NT2/D1 (cell line): ENCODE data around the gene ZEB1.

Source experiments
- DNase-seq: peaks from one replicate; pipeline ENCODE4 v3.0.0-alpha.2; 2011; ENCODE audit warnings: low read depth, low spot score
- H3K27me3 ChIP-seq: 2 replicates; pipeline ENCODE4 v1.6.0; 2011; ENCODE audit warnings: mild to moderate bottlenecking; ENCODE audit not compliant: insufficient read length, insufficient read depth
- H3K36me3 ChIP-seq: 2 replicates; pipeline ENCODE4 v1.6.1; 2011; ENCODE audit warnings: mild to moderate bottlenecking, low read length, mixed read lengths; ENCODE audit not compliant: insufficient read depth, insufficient read length
- H3K4me1 ChIP-seq: 2 replicates; pipeline ENCODE4 v1.5.1; 2011; ENCODE audit not compliant: insufficient read depth, insufficient read length
- H3K4me3 ChIP-seq: 2 replicates; pipeline ENCODE4 v1.5.1; 2011; ENCODE audit warnings: low read depth; ENCODE audit not compliant: insufficient read length
- H3K9ac ChIP-seq: 2 replicates; pipeline ENCODE4 v1.6.0; 2011; ENCODE audit warnings: low read depth; ENCODE audit not compliant: insufficient read length
- H3K9me3 ChIP-seq: 2 replicates; pipeline ENCODE4 v1.5.1; 2011; ENCODE audit warnings: mild to moderate bottlenecking, low read length; ENCODE audit not compliant: insufficient read depth
- SUZ12 ChIP-seq: IDR thresholded peaks from 2 replicates; pipeline ENCODE4 v1.6.1; 2011; ENCODE audit not compliant: insufficient read length, insufficient read depth; ENCODE audit errors: extremely low read depth
- YY1 ChIP-seq: IDR thresholded peaks from 2 replicates; pipeline ENCODE4 v1.6.1; 2011; ENCODE audit not compliant: insufficient read length, insufficient read depth
- ZNF274 ChIP-seq: IDR thresholded peaks from 2 replicates; pipeline ENCODE4 v1.6.1; 2011; ENCODE audit warnings: mild to moderate bottlenecking, low read depth, low read length

The ZEB1 gene

DNA sequence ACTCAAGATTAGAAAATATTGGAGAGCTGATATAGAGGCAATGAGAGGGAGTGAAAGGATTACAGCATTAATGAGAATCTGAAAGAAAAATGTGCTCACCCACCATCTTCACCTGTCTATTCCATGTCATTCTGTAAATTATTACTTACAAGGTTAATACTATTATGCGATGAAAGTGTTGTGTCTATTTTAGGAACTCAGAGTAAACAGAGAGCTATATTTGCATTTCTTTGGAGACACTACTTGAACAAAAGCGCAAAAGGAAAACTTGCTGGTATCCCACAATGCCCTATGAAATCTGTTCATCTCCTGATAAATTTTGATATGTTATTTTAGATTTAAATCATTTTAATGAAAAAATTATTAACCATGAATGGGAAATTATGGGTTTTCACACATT is 196.1 kb downstream of the ZEB1 start:
- Histone ChIP-seq H3K9me3 (no peaks in the 10 kb centered on the region), H3K4me1 (no peaks in the 10 kb centered on the region), H3K27me3 (no peaks in the 10 kb centered on the region), H3K36me3 (peaks cover 6% of the 10 kb centered on the region), H3K4me3 (no peak overlapping the region), H3K9ac (no peak overlapping the region)
- TF ChIP-seq ZNF274 = no peak
- TF ChIP-seq SUZ12 = no peak
- no peak for TF ChIP-seq YY1
- no peak for DNase-seq

DNA sequence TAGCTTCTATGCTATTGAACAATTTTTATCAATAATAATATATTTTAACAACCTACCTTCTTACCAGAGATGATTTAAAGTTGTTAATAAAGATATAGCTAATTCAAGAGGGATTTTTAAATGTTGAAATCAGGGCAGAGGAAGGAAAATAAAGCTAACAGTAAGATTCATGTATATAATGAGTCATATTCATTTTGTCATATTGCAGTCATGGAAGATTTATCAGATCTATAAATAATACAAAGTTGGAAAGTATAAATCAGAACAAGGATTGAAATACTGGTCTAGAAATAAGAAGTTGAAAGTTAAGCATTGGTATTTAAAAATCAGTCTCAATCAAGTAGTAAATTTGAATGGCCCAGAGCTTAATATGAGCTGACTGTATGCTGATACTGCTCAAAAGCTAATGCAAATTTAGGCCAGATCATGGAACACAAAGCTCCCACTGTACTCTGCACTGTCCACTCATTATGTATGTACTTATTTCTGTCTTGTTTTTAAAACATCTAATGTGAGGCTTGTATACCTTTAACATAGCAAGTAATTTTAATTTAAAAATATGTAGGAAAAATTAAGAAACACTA is 196.9 kb downstream of the ZEB1 start:
- H3K27me3 ChIP-seq = no peaks in the 10 kb centered on the region
- H3K9ac ChIP-seq = no peak overlapping the region
- H3K4me3 ChIP-seq = no peak overlapping the region
- peaks cover 11% of the 10 kb centered on the region for H3K36me3 ChIP-seq
- DNase-seq = no peak
- H3K4me1 ChIP-seq = no peaks in the 10 kb centered on the region
- TF ChIP-seq YY1 (no peak), SUZ12 (no peak), ZNF274 (no peak)
- no peaks in the 10 kb centered on the region for H3K9me3 ChIP-seq

DNA sequence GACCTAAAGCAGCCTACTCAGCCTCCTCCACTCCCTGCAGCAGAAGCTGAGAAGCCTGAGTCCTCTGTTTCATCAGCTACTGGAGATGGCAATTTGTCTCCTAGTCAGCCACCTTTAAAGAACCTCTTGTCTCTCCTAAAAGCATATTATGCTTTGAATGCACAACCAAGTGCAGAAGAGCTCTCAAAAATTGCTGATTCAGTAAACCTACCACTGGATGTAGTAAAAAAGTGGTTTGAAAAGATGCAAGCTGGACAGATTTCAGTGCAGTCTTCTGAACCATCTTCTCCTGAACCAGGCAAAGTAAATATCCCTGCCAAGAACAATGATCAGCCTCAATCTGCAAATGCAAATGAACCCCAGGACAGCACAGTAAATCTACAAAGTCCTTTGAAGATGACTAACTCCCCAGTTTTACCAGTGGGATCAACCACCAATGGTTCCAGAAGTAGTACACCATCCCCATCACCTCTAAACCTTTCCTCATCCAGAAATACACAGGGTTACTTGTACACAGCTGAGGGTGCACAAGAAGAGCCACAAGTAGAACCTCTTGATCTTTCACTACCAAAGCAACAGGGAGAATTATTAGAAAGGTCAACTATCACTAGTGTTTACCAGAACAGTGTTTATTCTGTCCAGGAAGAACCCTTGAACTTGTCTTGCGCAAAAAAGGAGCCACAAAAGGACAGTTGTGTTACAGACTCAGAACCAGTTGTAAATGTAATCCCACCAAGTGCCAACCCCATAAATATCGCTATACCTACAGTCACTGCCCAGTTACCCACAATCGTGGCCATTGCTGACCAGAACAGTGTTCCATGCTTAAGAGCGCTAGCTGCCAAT is 202.2 kb downstream of the ZEB1 start:
- no peak overlapping the region for H3K4me3 ChIP-seq
- no peak overlapping the region for H3K9ac ChIP-seq
- H3K4me1 ChIP-seq = no peaks in the 10 kb centered on the region
- no peak for DNase-seq
- no peaks in the 10 kb centered on the region for H3K9me3 ChIP-seq
- peaks cover 19% of the 10 kb centered on the region for H3K36me3 ChIP-seq
- TF ChIP-seq ZNF274 = no peak
- no peak for TF ChIP-seq YY1
- TF ChIP-seq SUZ12 = no peak
- no peaks in the 10 kb centered on the region for H3K27me3 ChIP-seq

DNA sequence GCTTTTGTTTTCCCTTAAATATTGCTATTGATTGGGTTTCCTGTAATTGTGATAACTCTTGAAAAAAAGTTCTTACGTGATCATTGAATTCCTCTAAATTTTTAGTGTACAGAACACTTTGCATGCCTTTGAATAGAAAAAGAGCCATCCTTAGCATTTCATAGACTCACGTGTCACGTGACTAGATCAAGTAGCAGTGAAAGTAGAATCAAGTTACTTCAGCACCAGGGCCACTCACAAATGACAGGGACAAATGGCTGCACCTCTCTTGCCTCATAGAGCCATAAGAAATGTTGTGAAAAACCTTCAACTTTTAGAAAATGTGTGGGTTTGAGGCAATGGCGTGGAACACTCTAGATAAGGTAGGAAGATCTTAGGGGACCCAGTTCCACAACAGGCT is 203.8 kb downstream of the ZEB1 start:
- Histone ChIP-seq H3K9ac (no peak overlapping the region), H3K27me3 (no peaks in the 10 kb centered on the region), H3K9me3 (no peaks in the 10 kb centered on the region), H3K4me3 (no peak overlapping the region), H3K4me1 (no peaks in the 10 kb centered on the region), H3K36me3 (peaks cover 19% of the 10 kb centered on the region)
- DNase-seq = no peak
- TF ChIP-seq SUZ12 = no peak
- TF ChIP-seq ZNF274 = no peak
- no peak for TF ChIP-seq YY1

DNA sequence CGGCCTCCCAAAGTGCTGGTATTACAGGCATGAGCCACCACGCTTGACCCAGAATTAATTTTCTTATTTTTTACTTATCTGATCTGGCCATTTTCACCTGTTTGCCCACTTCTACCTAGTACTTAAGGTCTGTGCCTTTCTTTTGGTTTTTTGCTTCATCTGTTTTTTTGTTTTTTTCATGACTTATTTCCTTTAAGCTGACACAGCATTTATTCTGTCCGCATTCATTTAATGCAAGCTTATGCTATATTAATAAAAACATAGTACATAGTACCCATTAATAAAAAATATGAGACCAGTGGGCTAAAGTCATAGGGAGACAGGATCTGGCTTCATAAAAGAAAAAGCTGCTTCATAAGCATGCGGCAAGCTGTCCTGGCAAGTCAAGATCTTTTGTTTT is 205.4 kb downstream of the ZEB1 start:
- H3K27me3 ChIP-seq = no peaks in the 10 kb centered on the region
- H3K4me1 ChIP-seq = no peaks in the 10 kb centered on the region
- H3K9me3 ChIP-seq = no peaks in the 10 kb centered on the region
- peaks cover 19% of the 10 kb centered on the region for H3K36me3 ChIP-seq
- DNase-seq = no peak
- H3K4me3 ChIP-seq = no peak overlapping the region
- H3K9ac ChIP-seq = no peak overlapping the region
- TF ChIP-seq SUZ12 (no peak), ZNF274 (no peak), YY1 (no peak)

DNA sequence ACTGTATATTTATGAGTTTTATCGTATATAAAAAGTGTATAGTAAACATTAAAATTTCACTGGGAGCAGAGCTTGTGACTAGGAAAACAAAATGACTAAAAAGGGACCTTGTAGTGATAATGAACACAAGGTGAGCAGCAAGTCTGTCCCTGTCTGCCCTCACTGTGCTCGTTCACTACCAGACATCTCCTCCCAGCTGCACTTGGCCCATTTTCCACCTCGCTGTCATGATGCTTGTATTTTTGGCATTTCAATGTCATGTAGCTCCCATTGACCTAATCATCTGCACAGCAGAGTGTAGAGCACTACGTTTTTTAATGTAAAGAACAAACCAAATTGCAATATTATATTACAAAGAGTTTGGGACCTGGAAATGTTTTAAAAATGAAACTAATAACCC is 207.2 kb downstream of the ZEB1 start:
- Histone ChIP-seq H3K4me1 (no peaks in the 10 kb centered on the region), H3K9ac (no peak overlapping the region), H3K36me3 (peaks cover 12% of the 10 kb centered on the region), H3K4me3 (no peak overlapping the region), H3K27me3 (no peaks in the 10 kb centered on the region), H3K9me3 (no peaks in the 10 kb centered on the region)
- DNase-seq = no peak
- TF ChIP-seq YY1 (no peak), ZNF274 (no peak), SUZ12 (no peak)

DNA sequence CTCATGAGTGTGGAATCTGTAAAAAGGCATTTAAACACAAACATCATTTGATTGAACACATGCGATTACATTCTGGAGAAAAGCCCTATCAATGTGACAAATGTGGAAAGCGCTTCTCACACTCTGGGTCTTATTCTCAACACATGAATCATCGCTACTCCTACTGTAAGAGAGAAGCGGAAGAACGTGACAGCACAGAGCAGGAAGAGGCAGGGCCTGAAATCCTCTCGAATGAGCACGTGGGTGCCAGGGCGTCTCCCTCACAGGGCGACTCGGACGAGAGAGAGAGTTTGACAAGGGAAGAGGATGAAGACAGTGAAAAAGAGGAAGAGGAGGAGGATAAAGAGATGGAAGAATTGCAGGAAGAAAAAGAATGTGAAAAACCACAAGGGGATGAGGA is 207.7 kb downstream of the ZEB1 start:
- Histone ChIP-seq H3K4me1 (no peaks in the 10 kb centered on the region), H3K27me3 (no peaks in the 10 kb centered on the region), H3K9me3 (no peaks in the 10 kb centered on the region), H3K4me3 (no peak overlapping the region), H3K36me3 (peaks cover 10% of the 10 kb centered on the region), H3K9ac (no peak overlapping the region)
- DNase-seq = no peak
- TF ChIP-seq SUZ12 = no peak
- TF ChIP-seq ZNF274 = no peak
- TF ChIP-seq YY1 = no peak
